ENCODE results near the gene KRT6C.
"Not testable (repeated sequence)": the region's sequence is repeated elsewhere in the genome, so short reads cannot be mapped to it uniquely, and the experiment has no call there.

Gene KRT6C

GRCh38 chr12:52461693-52462092, 11.9 kb downstream of the KRT6C start:
- no peak for DNase-seq (ENCODE audit: low read depth in 4 of 4, low spot score in 1 of 4)

GRCh38 chr12:52458861-52459260, 14.7 kb downstream of the KRT6C start:
- no peak for DNase-seq (ENCODE audit: low read depth in 4 of 4, low spot score in 1 of 4)

- no peak for DNase-seq (ENCODE audit: low read depth in 4 of 4, low spot score in 1 of 4)
These were observed 17.8 kb downstream of the KRT6C start for GRCh38 chr12:52455821-52456220.

GRCh38 chr12:52454411-52455201, 19.0 kb downstream of the KRT6C start:
- no peak for DNase-seq (ENCODE audit: low read depth in 4 of 4, low spot score in 1 of 4)

GRCh38 chr12:52452101-52452500, 21.5 kb downstream of the KRT6C start, which contains the start of gene KRT6B:
Gene KRT6B, minus strand, starts transcription at chr12:52452146. Its CDS starts 68 bp downstream, at chr12:52452078.
- DNase-seq (ENCODE audit: low read depth in 4 of 4, low spot score in 1 of 4): no peak

- DNase-seq (ENCODE audit: low read depth in 4 of 4, low spot score in 1 of 4): no peak
These were observed 25.4 kb downstream of the KRT6C start for GRCh38 chr12:52448228-52448627.

- not testable (repeated sequence) for DNase-seq (ENCODE audit: low read depth in 4 of 4, low spot score in 1 of 4)
These were observed 26.4 kb downstream of the KRT6C start for GRCh38 chr12:52447196-52447595.

GRCh38 chr12:52446367-52447045, 27.1 kb downstream of the KRT6C start:
- DNase-seq (ENCODE audit: low read depth in 4 of 4, low spot score in 1 of 4): no peak

- DNase-seq (ENCODE audit: low read depth in 4 of 4, low spot score in 1 of 4): no peak
These were observed 27.7 kb downstream of the KRT6C start for GRCh38 chr12:52445876-52446275.

GRCh38 chr12:52444647-52445595, 28.7 kb downstream of the KRT6C start:
- DNase-seq (ENCODE audit: low read depth in 4 of 4, low spot score in 1 of 4): no peak

- no peak for DNase-seq (ENCODE audit: low read depth in 4 of 4, low spot score in 1 of 4)
These were observed 29.6 kb downstream of the KRT6C start for GRCh38 chr12:52443966-52444365.

GRCh38 chr12:52442600-52443061, 31.0 kb downstream of the KRT6C start:
- DNase-seq (ENCODE audit: low read depth in 4 of 4, low spot score in 1 of 4): no peak

GRCh38 chr12:52441320-52441911, 32.2 kb downstream of the KRT6C start:
- no peak for DNase-seq (ENCODE audit: low read depth in 4 of 4, low spot score in 1 of 4)

- no peak for DNase-seq (ENCODE audit: low read depth in 4 of 4, low spot score in 1 of 4)
These were observed 32.7 kb downstream of the KRT6C start for GRCh38 chr12:52440821-52441319.

- no peak for DNase-seq (ENCODE audit: low read depth in 4 of 4, low spot score in 1 of 4)
These were observed 33.8 kb downstream of the KRT6C start for GRCh38 chr12:52439845-52440244.

- DNase-seq (ENCODE audit: low read depth in 4 of 4, low spot score in 1 of 4): no peak
These were observed 34.2 kb downstream of the KRT6C start for GRCh38 chr12:52439420-52439819.

- no peak for DNase-seq (ENCODE audit: low read depth in 4 of 4, low spot score in 1 of 4)
These were observed 35.0 kb downstream of the KRT6C start for GRCh38 chr12:52438305-52439301.

- DNase-seq (ENCODE audit: low read depth in 4 of 4, low spot score in 1 of 4): no peak
These were observed 36.1 kb downstream of the KRT6C start for GRCh38 chr12:52437508-52437907.

GRCh38 chr12:52436828-52437474, 36.7 kb downstream of the KRT6C start:
- DNase-seq (ENCODE audit: low read depth in 4 of 4, low spot score in 1 of 4): no peak
